PC-3 (cell line): ENCODE data around the gene ARHGAP26. TPM values are rescaled to one million over a fixed set of nuclear protein-coding genes. Genes with fewer than 3 reads are reported as not detected.

Experiments used
- ATAC-seq: fragments of 200-7000 bp; cut with Tn5 transposase; 2 replicates; pipeline ENCODE4 v1.9.1; 2020; ENCODE audit warnings: mild to moderate bottlenecking, moderate library complexity
- BruUV-seq: library from RNA; stranded (reverse); fragments of 400-500 nt; replicated peaks from 2 replicates; lab custom pipeline; 2021; lab: Mats Ljungman, UMichigan
- CTCF ChIA-PET: fragments of 300-600 bp; sonication (Branson Sonifier 250); formaldehyde crosslinking; loops from one replicate; lab custom pipeline; 2022; ENCODE audit warnings: antibody characterized with exemption; lab: Charles Lee
- POLR2A ChIA-PET: fragments of 300-600 bp; sonication (Branson Sonifier 250); formaldehyde crosslinking; loops from one replicate; lab custom pipeline; 2022; ENCODE audit warnings: antibody characterized with exemption; ENCODE audit not compliant: unreplicated experiment; lab: Charles Lee
- DNase-seq: peaks from one replicate; pipeline ENCODE4 v3.0.0-alpha.2; 2015
- H2AFZ ChIP-seq: fragments of 300-600 bp; sonication (generic); 2 replicates; pipeline ENCODE4 v1.6.0; 2016; ENCODE audit warnings: antibody characterized with exemption, low read length
- H3F3A ChIP-seq: fragments of 300-600 bp; sonication (generic); one replicate; pipeline ENCODE4 v1.6.0; 2017; ENCODE audit warnings: antibody characterized with exemption, low read length, control low read depth, mild to moderate bottlenecking; ENCODE audit not compliant: unreplicated experiment
- H3K27ac ChIP-seq: fragments of 300-600 bp; sonication (generic); 2 replicates; pipeline ENCODE4 v1.5.1; 2016; ENCODE audit warnings: mild to moderate bottlenecking, low read length
- H3K27me3 ChIP-seq: fragments of 300-600 bp; sonication (generic); 2 replicates; pipeline ENCODE4 v1.6.1; 2016; ENCODE audit warnings: low read length, mixed read lengths
- H3K36me3 ChIP-seq: fragments of 300-600 bp; sonication (generic); 2 replicates; pipeline ENCODE4 v1.6.1; 2016; ENCODE audit warnings: low read depth, mixed run types, low read length, mixed read lengths
- H3K4me1 ChIP-seq: fragments of 300-600 bp; sonication (generic); 2 replicates; pipeline ENCODE4 v1.5.1; 2016; ENCODE audit warnings: low read length; ENCODE audit not compliant: insufficient read depth
- H3K4me2 ChIP-seq: fragments of 300-600 bp; sonication (generic); 2 replicates; pipeline ENCODE4 v1.6.0; 2016; ENCODE audit warnings: low read length
- H3K4me3 ChIP-seq: fragments of 300-600 bp; sonication (generic); 2 replicates; pipeline ENCODE4 v1.5.1; 2016; ENCODE audit warnings: mild to moderate bottlenecking, low read length, mixed read lengths
- H3K79me2 ChIP-seq: fragments of 300-600 bp; sonication (generic); 2 replicates; pipeline ENCODE4 v1.6.1; 2017; ENCODE audit warnings: low read length, mixed read lengths
- H3K9ac ChIP-seq: fragments of 300-600 bp; sonication (generic); 2 replicates; pipeline ENCODE4 v1.6.0; 2016; ENCODE audit warnings: mild to moderate bottlenecking, low read length
- H3K9me2 ChIP-seq: fragments of 300-600 bp; sonication (generic); replicated peaks from 2 replicates; pipeline ENCODE4 v1.6.1; 2016; ENCODE audit warnings: mixed run types, low read length, mixed read lengths
- H3K9me3 ChIP-seq: fragments of 300-600 bp; sonication (generic); 2 replicates; pipeline ENCODE4 v1.6.1; 2016; ENCODE audit warnings: low read length, mixed read lengths
- H4K20me1 ChIP-seq: fragments of 300-600 bp; sonication (generic); 2 replicates; pipeline ENCODE4 v1.6.1; 2016; ENCODE audit warnings: low read length, mixed read lengths
- CTCF ChIP-seq: fragments of 300-600 bp; sonication (generic); conservative IDR thresholded peaks from 2 replicates; pipeline ENCODE4 v1.5.1; 2017; ENCODE audit warnings: antibody characterized with exemption, low read depth, mild to moderate bottlenecking, low read length
- EZH2 ChIP-seq: fragments of 300-600 bp; sonication (generic); IDR thresholded peaks from one replicate; pipeline ENCODE4 v1.6.1; 2017; ENCODE audit warnings: antibody characterized with exemption, mild to moderate bottlenecking, low read length; ENCODE audit not compliant: unreplicated experiment
- EZH2phosphoT487 ChIP-seq: fragments of 300-600 bp; sonication (generic); IDR thresholded peaks from 2 replicates; pipeline ENCODE4 v1.6.1; 2018; ENCODE audit warnings: mild to moderate bottlenecking, antibody characterized with exemption, low read length, borderline replicate concordance
- intact Hi-C: fragments of 100-400 bp; cut with micrococcal nuclease; formaldehyde crosslinking; loops from 2 replicates; pipeline ENCODE4 v1.9.0; 2023
- total RNA-seq: library from RNA; depleted of rRNA; stranded (reverse); fragments of >200 nt; gene quantifications from 2 replicates; pipeline ENCODE4 v1.2.3, GENCODE V29; 2014

ARHGAP26 gene
- total RNA-seq, 1 experiment from 2014 or later, result 11.7 TPM

- TF ChIP-seq EZH2phosphoT487 (no peak), EZH2 (no peak), CTCF (no peak)
- H3K4me2 ChIP-seq, result no peak overlapping the region
- H3K9me3 ChIP-seq, result no peaks in the 10 kb centered on the region
- H3F3A ChIP-seq, result no peaks in the 10 kb centered on the region
- ATAC-seq, result no peak
- no peaks in the 10 kb centered on the region for H4K20me1 ChIP-seq
- ChIA-PET POLR2A (no interaction called here), CTCF (no interaction called here)
- no peaks in the 10 kb centered on the region for H3K36me3 ChIP-seq
- H2AFZ ChIP-seq, result no peak overlapping the region
- no peak for DNase-seq
- no peaks in the 10 kb centered on the region for H3K27me3 ChIP-seq
- no TSS peak for BruUV-seq
- no peak overlapping the region for H3K27ac ChIP-seq
- 0 out of 2 replicates have a peak, but pooled peaks cover 2% of the 10 kb centered on the region for H3K4me1 ChIP-seq
- no peaks in the 10 kb centered on the region for H3K79me2 ChIP-seq
- H3K9ac ChIP-seq, result no peak overlapping the region
- H3K4me3 ChIP-seq, result no peak overlapping the region
- H3K9me2 ChIP-seq, result no peaks in the 10 kb centered on the region
- intact Hi-C loops, result no loop called here
Observed at GRCh38 chr5:143229896-143230675, 459.9 kb downstream of the ARHGAP26 start.

- no peak overlapping the region for H2AFZ ChIP-seq
- no peak overlapping the region for H3K4me2 ChIP-seq
- ATAC-seq, result no peak
- H4K20me1 ChIP-seq, result no peaks in the 10 kb centered on the region
- TF ChIP-seq EZH2 (no peak), EZH2phosphoT487 (no peak), CTCF (no peak)
- CTCF ChIA-PET, result no interaction called here
- DNase-seq, result no peak
- no peaks in the 10 kb centered on the region for H3K36me3 ChIP-seq
- H3K9me2 ChIP-seq, result no peaks in the 10 kb centered on the region
- no peak overlapping the region for H3K9ac ChIP-seq
- no peak overlapping the region for H3K4me3 ChIP-seq
- POLR2A ChIA-PET, result no interaction called here
- H3K27me3 ChIP-seq, result no peaks in the 10 kb centered on the region
- intact Hi-C loops, result no loop called here
- peaks cover 3% of the 10 kb centered on the region; the same call in 1 of the 2 replicates for H3K4me1 ChIP-seq
- no peaks in the 10 kb centered on the region for H3K9me3 ChIP-seq
- H3K27ac ChIP-seq, result no peak overlapping the region
- no peaks in the 10 kb centered on the region for H3F3A ChIP-seq
- no peaks in the 10 kb centered on the region for H3K79me2 ChIP-seq
- no TSS peak for BruUV-seq
Observed at GRCh38 chr5:143230676-143230996, 460.5 kb downstream of the ARHGAP26 start.

- no peaks in the 10 kb centered on the region for H3K9me2 ChIP-seq
- no peak overlapping the region for H3K4me3 ChIP-seq
- H3K9me3 ChIP-seq, result no peaks in the 10 kb centered on the region
- no peaks in the 10 kb centered on the region for H3K36me3 ChIP-seq
- H3K4me2 ChIP-seq, result no peak overlapping the region
- no TSS peak for BruUV-seq
- ATAC-seq, result no peak
- H3K27me3 ChIP-seq, result no peaks in the 10 kb centered on the region
- no peak for DNase-seq
- ChIA-PET CTCF (no interaction called here), POLR2A (no interaction called here)
- intact Hi-C loops, result no loop called here
- no peaks in the 10 kb centered on the region for H4K20me1 ChIP-seq
- H3K9ac ChIP-seq, result no peak overlapping the region
- no peak overlapping the region for H3K27ac ChIP-seq
- H3K4me1 ChIP-seq, result peaks cover 3% of the 10 kb centered on the region; the same call in 1 of the 2 replicates
- no peak overlapping the region for H2AFZ ChIP-seq
- H3F3A ChIP-seq, result no peaks in the 10 kb centered on the region
- H3K79me2 ChIP-seq, result no peaks in the 10 kb centered on the region
- TF ChIP-seq EZH2phosphoT487 (no peak), CTCF (no peak), EZH2 (no peak)
Observed at GRCh38 chr5:143231416-143231815, 461.2 kb downstream of the ARHGAP26 start.
